Erythroblast (primary cell): ENCODE measurements around the gene CACNA1C.

Experiments
- GATA1 ChIP-seq: IDR thresholded peaks from 2 replicates; pipeline ENCODE4 v1.6.1; 2011; ENCODE audit warnings: low read depth, mild to moderate bottlenecking, control low read depth, low read length, moderate library complexity
- POLR2A ChIP-seq: IDR thresholded peaks from 2 replicates; pipeline ENCODE4 v1.6.1; 2011; ENCODE audit warnings: mild to moderate bottlenecking, low read length

DNA sequence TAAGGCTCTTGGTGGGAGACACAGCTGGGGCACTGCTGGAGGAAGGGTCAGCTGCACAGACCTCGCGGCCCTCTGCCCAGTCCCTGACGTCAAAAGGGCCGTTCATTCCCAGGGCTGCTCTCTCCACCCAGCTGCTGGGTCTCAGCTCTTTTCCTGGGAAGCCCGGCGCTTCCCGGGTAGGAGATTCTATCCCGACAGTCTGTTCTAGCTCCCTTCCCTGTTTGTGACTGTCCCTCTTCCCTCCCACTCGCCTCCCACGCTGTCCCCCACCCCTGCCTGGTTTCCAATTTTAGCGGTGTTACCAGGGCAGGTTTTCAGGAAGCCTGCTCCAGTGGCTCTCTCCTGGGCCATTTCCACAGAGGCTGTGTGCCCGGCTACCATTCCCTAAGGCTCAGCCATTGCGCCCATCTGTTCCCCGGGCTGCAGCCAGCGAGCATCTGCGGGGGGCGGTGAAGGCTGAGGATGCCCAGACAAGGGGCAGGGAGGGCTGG, 186.6 kb downstream of the CACNA1C start:
- TF ChIP-seq POLR2A (no peak), GATA1 (no peak)
